PFSK-1 (cell line): Measurements from ENCODE around the gene CRKL.

ENCODE experiments used
- FOXP2 ChIP-seq: optimal IDR thresholded peaks from 2 replicates; pipeline ENCODE3; 2011; ENCODE audit warnings: borderline replicate concordance, control low read depth, inconsistent platforms; ENCODE audit not compliant: insufficient read depth; ENCODE audit errors: extremely low read length, extremely low read depth
- POLR2AphosphoS5 ChIP-seq: IDR thresholded peaks from 2 replicates; pipeline ENCODE4 v1.6.1; 2012; ENCODE audit warnings: low read depth, mild to moderate bottlenecking, control low read depth, low read length, moderate library complexity
- SIN3A ChIP-seq: IDR thresholded peaks from 2 replicates; pipeline ENCODE4 v1.6.1; 2012; ENCODE audit warnings: mild to moderate bottlenecking, low read length, moderate library complexity, borderline replicate concordance; ENCODE audit not compliant: insufficient read depth
- TAF1 ChIP-seq: IDR thresholded peaks from 2 replicates; pipeline ENCODE4 v1.6.1; 2012; ENCODE audit warnings: low read length, control low read depth, borderline replicate concordance; ENCODE audit not compliant: insufficient read depth
- TF ChIP-seq, protein P1 (sequence below), 2 experiments: IDR thresholded peaks; 2 replicates each; pipeline versions ENCODE4 v1.6.1 to v1.8.0; 2011 to 2012; ENCODE audit warnings: low read depth in 2 of 2, low read length in 2 of 2, control low read depth in 1 of 2, inconsistent platforms in 1 of 2, mild to moderate bottlenecking in 1 of 2, moderate library complexity in 1 of 2; ENCODE audit not compliant: insufficient read depth in 1 of 2

CRKL gene

DNA sequence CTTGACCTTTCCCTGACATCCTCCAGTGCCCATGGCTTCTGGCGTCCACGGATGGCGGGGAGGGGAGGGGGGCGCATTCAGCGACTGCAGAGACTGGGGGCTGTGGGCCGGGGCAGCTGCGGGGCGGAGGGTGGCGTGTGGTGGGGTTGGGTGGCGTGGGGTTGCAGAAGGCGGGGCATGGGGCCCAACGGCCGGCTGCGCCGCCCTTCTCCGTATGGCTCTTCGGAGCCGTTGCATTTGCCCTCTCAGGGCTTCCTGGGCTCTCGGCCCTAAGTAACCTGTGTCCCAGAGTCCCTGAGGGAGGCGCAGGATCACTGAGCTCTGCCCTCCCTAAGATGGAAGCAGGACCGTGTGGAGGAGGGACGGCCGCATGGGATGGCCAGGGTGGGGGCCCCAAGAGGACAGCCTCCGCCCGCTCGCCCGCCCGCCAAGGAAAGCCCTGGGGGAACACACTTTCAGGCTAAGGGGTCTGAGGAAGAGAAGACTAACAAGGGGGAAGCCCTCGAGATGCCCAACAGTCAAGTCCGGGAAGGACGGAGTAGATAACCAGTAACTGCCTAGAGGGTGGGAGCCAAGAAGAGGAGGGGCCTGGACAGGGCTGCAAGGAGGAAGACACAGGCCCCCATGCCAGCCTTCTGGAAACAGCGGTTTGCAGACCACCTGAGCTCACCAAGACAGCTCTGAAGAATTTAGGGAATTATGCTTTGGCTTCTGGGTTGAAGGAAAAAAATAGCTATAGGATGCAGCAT is 40.6 kb downstream of the CRKL start:
- TF ChIP-seq SIN3A (no peak), POLR2AphosphoS5 (no peak)

DNA sequence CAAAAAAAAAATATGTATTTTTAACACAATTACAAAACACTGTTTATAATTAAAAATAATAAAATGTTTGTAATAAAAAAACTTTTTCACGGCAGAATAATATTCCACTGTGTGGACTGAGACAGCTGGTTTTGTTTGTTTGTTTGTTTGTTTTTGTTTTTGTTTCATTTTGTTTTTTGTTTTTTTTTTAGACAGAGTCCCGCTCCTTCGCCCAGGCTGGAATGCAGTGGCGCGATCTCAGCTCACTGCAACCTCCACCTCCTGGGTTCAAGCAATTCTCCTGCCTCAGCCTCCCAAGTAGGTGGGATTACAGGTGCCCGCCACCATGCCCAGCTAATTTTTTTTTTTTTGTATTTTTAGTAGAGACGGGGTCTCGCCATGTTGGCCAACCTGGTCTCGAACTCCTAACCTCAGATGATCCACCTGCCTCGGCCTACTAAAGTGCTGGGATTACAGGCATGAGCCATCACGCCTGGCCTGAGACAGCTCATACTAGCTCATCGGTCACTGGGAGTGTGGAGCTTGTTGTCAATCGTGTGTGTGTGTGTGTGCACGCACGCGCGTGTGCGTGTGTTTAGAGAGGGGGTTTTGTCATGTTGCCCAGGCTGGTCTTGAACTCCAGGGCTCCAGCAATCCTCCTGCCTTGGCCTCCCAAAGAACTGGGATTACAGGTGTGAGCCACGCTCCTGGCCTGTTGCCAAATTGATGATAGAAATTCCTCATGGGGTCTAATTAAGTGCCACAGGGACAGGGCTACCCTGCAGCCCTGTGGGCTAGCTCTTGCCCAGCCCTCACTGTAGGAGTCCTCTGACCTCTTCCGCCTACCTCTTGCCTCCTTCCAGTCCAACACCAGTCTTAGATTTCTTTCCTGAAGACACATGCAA is 42.6 kb downstream of the CRKL start:
- TF ChIP-seq, protein P1, sequence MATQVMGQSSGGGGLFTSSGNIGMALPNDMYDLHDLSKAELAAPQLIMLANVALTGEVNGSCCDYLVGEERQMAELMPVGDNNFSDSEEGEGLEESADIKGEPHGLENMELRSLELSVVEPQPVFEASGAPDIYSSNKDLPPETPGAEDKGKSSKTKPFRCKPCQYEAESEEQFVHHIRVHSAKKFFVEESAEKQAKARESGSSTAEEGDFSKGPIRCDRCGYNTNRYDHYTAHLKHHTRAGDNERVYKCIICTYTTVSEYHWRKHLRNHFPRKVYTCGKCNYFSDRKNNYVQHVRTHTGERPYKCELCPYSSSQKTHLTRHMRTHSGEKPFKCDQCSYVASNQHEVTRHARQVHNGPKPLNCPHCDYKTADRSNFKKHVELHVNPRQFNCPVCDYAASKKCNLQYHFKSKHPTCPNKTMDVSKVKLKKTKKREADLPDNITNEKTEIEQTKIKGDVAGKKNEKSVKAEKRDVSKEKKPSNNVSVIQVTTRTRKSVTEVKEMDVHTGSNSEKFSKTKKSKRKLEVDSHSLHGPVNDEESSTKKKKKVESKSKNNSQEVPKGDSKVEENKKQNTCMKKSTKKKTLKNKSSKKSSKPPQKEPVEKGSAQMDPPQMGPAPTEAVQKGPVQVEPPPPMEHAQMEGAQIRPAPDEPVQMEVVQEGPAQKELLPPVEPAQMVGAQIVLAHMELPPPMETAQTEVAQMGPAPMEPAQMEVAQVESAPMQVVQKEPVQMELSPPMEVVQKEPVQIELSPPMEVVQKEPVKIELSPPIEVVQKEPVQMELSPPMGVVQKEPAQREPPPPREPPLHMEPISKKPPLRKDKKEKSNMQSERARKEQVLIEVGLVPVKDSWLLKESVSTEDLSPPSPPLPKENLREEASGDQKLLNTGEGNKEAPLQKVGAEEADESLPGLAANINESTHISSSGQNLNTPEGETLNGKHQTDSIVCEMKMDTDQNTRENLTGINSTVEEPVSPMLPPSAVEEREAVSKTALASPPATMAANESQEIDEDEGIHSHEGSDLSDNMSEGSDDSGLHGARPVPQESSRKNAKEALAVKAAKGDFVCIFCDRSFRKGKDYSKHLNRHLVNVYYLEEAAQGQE (IDR thresholded peaks at IDR 0.05; ENCODE audit: insufficient read depth in 1 of 2, low read depth in 2 of 2, low read length in 2 of 2), result no peak
- TF ChIP-seq POLR2AphosphoS5 (no peak), SIN3A (no peak), FOXP2 (no peak), TAF1 (no peak)

GRCh38 chr22:20960609-20961008 is 43.4 kb downstream of the CRKL start:
- TF ChIP-seq FOXP2 (no peak), TAF1 (no peak), POLR2AphosphoS5 (no peak), SIN3A (no peak)
- TF ChIP-seq, protein P1 (IDR thresholded peaks at IDR 0.05; ENCODE audit: insufficient read depth in 1 of 2, low read depth in 2 of 2, low read length in 2 of 2), result no peak

GRCh38 chr22:20962491-20962945 is 45.3 kb downstream of the CRKL start:
- no peak for TF ChIP-seq FOXP2
- TF ChIP-seq POLR2AphosphoS5, result no peak
- TF ChIP-seq, protein P1 (IDR thresholded peaks at IDR 0.05; ENCODE audit: insufficient read depth in 1 of 2, low read depth in 2 of 2, low read length in 2 of 2), result no peak
- no peak for TF ChIP-seq SIN3A
- no peak for TF ChIP-seq TAF1

DNA sequence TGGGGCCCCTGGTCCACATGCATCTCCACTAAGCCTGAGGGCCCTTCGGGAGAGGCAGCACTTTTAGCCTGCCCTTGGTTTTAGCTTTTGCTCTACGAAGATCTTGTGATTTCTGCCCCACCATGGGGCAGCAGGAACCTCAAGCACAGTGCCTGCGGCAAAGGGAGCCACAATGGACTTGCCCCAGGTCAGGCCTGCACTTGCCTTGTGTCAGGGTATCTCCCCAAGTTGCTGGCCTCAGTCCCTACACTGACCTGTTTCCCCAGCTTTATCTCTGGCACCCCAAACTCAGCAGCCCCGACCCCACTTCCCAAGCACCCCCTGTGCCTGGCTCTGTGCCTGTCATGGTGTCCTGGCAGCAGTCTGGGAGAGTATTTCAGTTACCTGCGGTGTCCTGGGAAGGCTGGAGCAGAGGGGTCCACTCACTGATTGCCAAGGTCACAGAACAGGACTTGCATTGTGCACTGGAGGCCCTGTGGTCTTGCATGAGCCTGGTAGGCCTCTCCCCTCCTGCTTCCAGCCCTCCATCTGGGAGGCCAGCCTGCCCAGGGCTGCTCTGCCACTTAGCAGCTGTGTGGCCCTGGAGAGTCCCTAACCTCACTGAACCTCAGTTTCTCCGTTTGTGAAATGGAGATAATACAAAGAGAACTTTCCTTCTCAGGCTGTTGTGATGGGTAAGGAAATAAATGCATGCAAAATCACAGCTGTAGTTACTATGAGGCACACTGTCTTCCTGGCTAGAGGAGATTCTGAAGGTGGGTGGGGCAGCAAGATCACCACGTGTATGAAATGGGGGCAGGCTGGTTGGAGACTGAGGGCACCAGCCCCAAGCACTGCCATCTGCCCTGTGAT is 46.2 kb downstream of the CRKL start:
- TF ChIP-seq SIN3A (no peak), POLR2AphosphoS5 (no peak), TAF1 (no peak), FOXP2 (no peak)
- TF ChIP-seq, protein P1 (IDR thresholded peaks at IDR 0.05; ENCODE audit: insufficient read depth in 1 of 2, low read depth in 2 of 2, low read length in 2 of 2), result no peak
